GM21390 (cell line): ENCODE results near the gene XAB2.
"Not testable (repeated sequence)": the region's sequence is repeated elsewhere in the genome, so short reads cannot be mapped to it uniquely, and the experiment has no call there.

Source experiments
- ATAC-seq: cut with Tn5 transposase; IDR thresholded peaks from one replicate; pipeline ENCODE4 v1.9.1; 2021; ENCODE audit not compliant: unreplicated experiment

XAB2 gene

GRCh38 chr19:7650148-7650547, 20.8 kb upstream of the XAB2 start:
- no peak for ATAC-seq

GRCh38 chr19:7648265-7649014, 19.1 kb upstream of the XAB2 start:
- ATAC-seq, result no peak

GRCh38 chr19:7647156-7647555, 17.8 kb upstream of the XAB2 start:
- no peak for ATAC-seq

- ATAC-seq, result no peak
These were observed 17.0 kb upstream of the XAB2 start for GRCh38 chr19:7646426-7646700.

GRCh38 chr19:7645656-7646425, 16.5 kb upstream of the XAB2 start:
- ATAC-seq, result no peak

- ATAC-seq, result no peak
These were observed 15.8 kb upstream of the XAB2 start for GRCh38 chr19:7645163-7645562.

- ATAC-seq, result no peak
These were observed 15.2 kb upstream of the XAB2 start for GRCh38 chr19:7644550-7644877.

- ATAC-seq, result not testable (repeated sequence)
These were observed 14.5 kb upstream of the XAB2 start for GRCh38 chr19:7643629-7644549.

- ATAC-seq, result no peak
These were observed 13.7 kb upstream of the XAB2 start for GRCh38 chr19:7643031-7643415.

GRCh38 chr19:7642295-7643030, 13.1 kb upstream of the XAB2 start:
- ATAC-seq, result no peak

- ATAC-seq, result no peak
These were observed 12.2 kb upstream of the XAB2 start for GRCh38 chr19:7641290-7642276.

GRCh38 chr19:7640803-7641202, 11.5 kb upstream of the XAB2 start:
- ATAC-seq, result no peak

- no peak for ATAC-seq
These were observed 10.6 kb upstream of the XAB2 start for GRCh38 chr19:7639863-7640348.

- no peak for ATAC-seq
These were observed 9.6 kb upstream of the XAB2 start for GRCh38 chr19:7638802-7639465.

GRCh38 chr19:7637374-7638256, 8.3 kb upstream of the XAB2 start:
- ATAC-seq, result peak; percentile 24

GRCh38 chr19:7636691-7637373, 7.5 kb upstream of the XAB2 start, which contains the start of gene STXBP2:
Gene STXBP2, plus strand, starts transcription at chr19:7637110. Its CDS starts 40 bp downstream, at chr19:7637150.
- peak; percentile 60 for ATAC-seq

- no peak for ATAC-seq
These were observed 7.0 kb upstream of the XAB2 start for GRCh38 chr19:7636317-7636690.

- no peak for ATAC-seq
These were observed 6.3 kb upstream of the XAB2 start for GRCh38 chr19:7635670-7636069.
